Right lobe of liver (tissue), 6 donors: ENCODE data around the gene ACTN1. TPM values are rescaled to one million over a fixed set of nuclear protein-coding genes. Genes with fewer than 3 reads are reported as not detected.
"Not testable (repeated sequence)": the region's sequence is repeated elsewhere in the genome, so short reads cannot be mapped to it uniquely, and the experiment has no call there.

Experiments
- ATAC-seq, 4 donors: fragments of 200-7000 bp; cut with Tn5 transposase; one replicate each; pipeline ENCODE4 v1.9.1; 2020; ENCODE audit warnings: mild to moderate bottlenecking in 4 of 4, moderate library complexity in 4 of 4
- DNase-seq, 3 donors: peaks; one replicate each; pipeline ENCODE4 v3.0.0-alpha.2; 2020
- H3K27ac ChIP-seq, 3 donors: fragments of 200-600 bp; one replicate each; pipeline ENCODE4 v1.8.0; 2022
- H3K27me3 ChIP-seq, 2 donors: fragments of 200-600 bp; one replicate each; pipeline ENCODE4 v1.8.0; 2022
- H3K36me3 ChIP-seq, 4 donors: fragments of 200-600 bp; sonication (generic) in 1 of 4; one replicate each; pipeline versions ENCODE4 v1.5.1 to v1.8.0; 2017 to 2022; ENCODE audit warnings: control low read depth in 1 of 4
- H3K4me1 ChIP-seq, 4 donors: fragments of 200-600 bp; sonication (generic) in 1 of 4; one replicate each; pipeline versions ENCODE4 v1.5.1 to v1.8.0; 2017 to 2022; ENCODE audit warnings: control low read depth in 1 of 4
- H3K4me3 ChIP-seq, 3 donors: fragments of 200-600 bp; one replicate each; pipeline ENCODE4 v1.8.0; 2022
- H3K9me3 ChIP-seq, 4 donors: fragments of 200-600 bp; sonication (generic) in 1 of 4; one replicate each; pipeline versions ENCODE4 v1.5.1 to v1.8.0; 2017 to 2022; ENCODE audit warnings: control low read depth in 1 of 4
- POLR2A ChIP-seq: fragments of 450-650 bp; IDR thresholded peaks from one replicate; pipeline ENCODE4 v1.6.1; 2017; ENCODE audit warnings: antibody characterized with exemption, mild to moderate bottlenecking
- WGBS: methylation state at CpG from one replicate; pipeline ENCODE4 v1.1.6; 2018; ENCODE audit warnings: low coverage, low lambda C conversion rate; ENCODE audit not compliant: insufficient coverage; ENCODE audit errors: missing lambda C conversion rate; 5-methylcytosine and 5-hydroxymethylcytosine counted together
- intact Hi-C, 2 donors: fragments of 100-400 bp; cut with DNase I; formaldehyde crosslinking; loops; one replicate each; pipeline versions ENCODE4 v1.11.2 to v1.14.1; 2022
- total RNA-seq, 6 experiments: library from RNA; depleted of rRNA in 2 of 6; stranded (reverse); fragments of >200 nt in 2 of 6; fragmentation: NEBNext Ultra II Directional in 3 of 6; extraction: Animal tissue kit (Norgen Biotek cat#: 25700) in 3 of 6; gene quantifications; one replicate each; pipeline versions ENCODE4 v1.1.0 to v1.2.4, GENCODE V29; 2016 to 2023
- TF ChIP-seq, protein P1 (sequence below), 4 donors: fragments of 200-600 bp in 3 of 4; fragments of 450-650 bp in 1 of 4; IDR thresholded peaks; one replicate each; pipeline versions ENCODE4 v1.5.1 to v1.8.0; 2016 to 2022; ENCODE audit warnings: antibody characterized with exemption in 4 of 4, mild to moderate bottlenecking in 2 of 4
- donor health status: DM: no; HTN: yes; CAD: no.
- donor health status: DM: no; HTN: no; CAD: no.
- donor health status: DM: no; HTN: no; CAD: no.
- donor health status: DM: no; HTN: yes; CAD: no.
- donor health status: DM: no; HTN: yes; CAD: no.

ACTN1 gene
- total RNA-seq, 6 experiments from 2014 or later = 53.1 to 145 (median 100) TPM

DNA sequence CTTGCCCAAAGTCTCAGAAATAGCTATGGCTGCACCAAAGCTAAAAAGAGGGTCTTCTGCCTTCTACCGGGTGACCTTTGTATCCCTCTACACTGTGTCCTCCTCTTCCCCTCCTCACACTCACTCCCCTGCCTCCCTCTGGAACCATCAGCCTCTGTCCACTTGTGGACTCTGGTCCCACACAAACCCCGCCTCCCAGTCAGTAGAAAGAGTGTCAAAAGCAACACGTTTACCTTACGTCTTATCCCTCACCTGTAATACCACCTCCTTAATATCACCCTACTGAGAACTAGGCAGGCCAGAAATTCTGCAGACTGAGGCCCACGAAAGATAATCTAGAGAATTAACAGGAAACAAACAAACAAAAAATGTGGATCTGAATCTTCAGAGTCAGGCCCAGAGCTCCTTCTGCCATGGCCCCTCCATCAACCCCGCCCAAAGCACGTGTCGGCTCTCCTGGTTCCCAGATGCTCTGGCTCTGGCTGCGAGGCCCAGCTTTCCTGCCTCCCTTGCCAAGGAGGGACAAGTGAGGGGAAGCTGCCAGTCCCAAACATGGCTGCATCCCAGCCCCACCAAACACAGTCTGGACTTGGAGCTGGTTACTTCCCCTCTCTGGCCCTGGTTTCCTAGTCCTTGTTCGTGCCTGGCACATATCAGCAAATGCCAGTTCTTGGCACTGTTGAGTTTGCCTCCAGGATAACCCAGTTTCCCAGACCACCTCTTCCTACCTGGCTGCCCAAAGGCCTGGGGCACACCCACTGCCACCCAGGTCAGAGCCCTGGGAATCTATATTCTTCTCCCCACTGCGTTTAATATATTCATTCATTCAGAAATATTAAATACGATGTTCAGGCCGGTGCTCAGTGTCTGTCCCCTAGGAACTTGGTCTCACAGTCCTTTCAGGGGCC is 2.7 kb downstream of the ACTN1 start:
- ATAC-seq (peak in 3 of 4 donors; percentile 2 to 11 (median 3)), DNase-seq (peak in 2 of 3 donors; percentile 33 to 66)
- Histone ChIP-seq H3K4me1 (peaks cover 0 to 45% (median 15%) of the 10 kb centered on the region in 4 donors), H3K27me3 (no peaks in the 10 kb centered on the region), H3K4me3 (peak overlapping the region; percentile 84 to 98 (median 93)), H3K9me3 (no peaks in the 10 kb centered on the region), H3K36me3 (peaks cover 0 to 4% (median 0%) of the 10 kb centered on the region in 4 donors), H3K27ac (peak overlapping the region; percentile 97 to 99 (median 97))
- intact Hi-C loops = no loop called here
- 34% methylated on average over 13 of the region's 13 CpGs for WGBS
- TF ChIP-seq, protein P1, sequence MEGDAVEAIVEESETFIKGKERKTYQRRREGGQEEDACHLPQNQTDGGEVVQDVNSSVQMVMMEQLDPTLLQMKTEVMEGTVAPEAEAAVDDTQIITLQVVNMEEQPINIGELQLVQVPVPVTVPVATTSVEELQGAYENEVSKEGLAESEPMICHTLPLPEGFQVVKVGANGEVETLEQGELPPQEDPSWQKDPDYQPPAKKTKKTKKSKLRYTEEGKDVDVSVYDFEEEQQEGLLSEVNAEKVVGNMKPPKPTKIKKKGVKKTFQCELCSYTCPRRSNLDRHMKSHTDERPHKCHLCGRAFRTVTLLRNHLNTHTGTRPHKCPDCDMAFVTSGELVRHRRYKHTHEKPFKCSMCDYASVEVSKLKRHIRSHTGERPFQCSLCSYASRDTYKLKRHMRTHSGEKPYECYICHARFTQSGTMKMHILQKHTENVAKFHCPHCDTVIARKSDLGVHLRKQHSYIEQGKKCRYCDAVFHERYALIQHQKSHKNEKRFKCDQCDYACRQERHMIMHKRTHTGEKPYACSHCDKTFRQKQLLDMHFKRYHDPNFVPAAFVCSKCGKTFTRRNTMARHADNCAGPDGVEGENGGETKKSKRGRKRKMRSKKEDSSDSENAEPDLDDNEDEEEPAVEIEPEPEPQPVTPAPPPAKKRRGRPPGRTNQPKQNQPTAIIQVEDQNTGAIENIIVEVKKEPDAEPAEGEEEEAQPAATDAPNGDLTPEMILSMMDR (IDR thresholded peaks at IDR 0.05) = no peak
- no peak for TF ChIP-seq POLR2A

DNA sequence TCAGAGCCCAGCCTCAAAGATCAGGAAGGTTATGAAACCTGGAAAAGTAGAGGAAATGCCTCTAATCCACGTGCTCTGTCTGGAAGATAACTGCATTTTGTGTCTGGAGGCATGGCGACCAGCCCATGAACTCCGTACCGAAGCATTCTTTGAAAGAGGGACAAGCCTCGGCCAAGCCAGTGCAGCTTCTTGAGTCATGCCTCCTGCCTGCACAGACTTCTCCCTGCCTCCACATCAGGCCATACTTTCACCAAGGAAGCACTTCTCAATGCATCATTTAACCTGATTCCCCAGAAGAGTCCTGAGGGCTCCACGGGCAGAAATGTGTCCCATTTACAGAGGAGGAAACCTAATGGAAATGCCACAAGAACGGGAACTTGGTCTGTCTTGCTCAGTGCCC is 3.4 kb downstream of the ACTN1 start:
- ATAC-seq = no peak
- Histone ChIP-seq H3K4me3 (peak overlapping the region in 1 of 3 donors; percentile 18), H3K9me3 (no peaks in the 10 kb centered on the region), H3K36me3 (peaks cover 0 to 4% (median 0%) of the 10 kb centered on the region in 4 donors), H3K4me1 (peaks cover 0 to 48% (median 15%) of the 10 kb centered on the region in 4 donors), H3K27me3 (no peaks in the 10 kb centered on the region), H3K27ac (peak overlapping the region; percentile 18 to 99 (median 97))
- intact Hi-C loops = no loop called here
- DNase-seq = no peak
- WGBS = 29% methylated on average over 7 of the region's 7 CpGs
- TF ChIP-seq, protein P1 (IDR thresholded peaks at IDR 0.05) = no peak
- no peak for TF ChIP-seq POLR2A

DNA sequence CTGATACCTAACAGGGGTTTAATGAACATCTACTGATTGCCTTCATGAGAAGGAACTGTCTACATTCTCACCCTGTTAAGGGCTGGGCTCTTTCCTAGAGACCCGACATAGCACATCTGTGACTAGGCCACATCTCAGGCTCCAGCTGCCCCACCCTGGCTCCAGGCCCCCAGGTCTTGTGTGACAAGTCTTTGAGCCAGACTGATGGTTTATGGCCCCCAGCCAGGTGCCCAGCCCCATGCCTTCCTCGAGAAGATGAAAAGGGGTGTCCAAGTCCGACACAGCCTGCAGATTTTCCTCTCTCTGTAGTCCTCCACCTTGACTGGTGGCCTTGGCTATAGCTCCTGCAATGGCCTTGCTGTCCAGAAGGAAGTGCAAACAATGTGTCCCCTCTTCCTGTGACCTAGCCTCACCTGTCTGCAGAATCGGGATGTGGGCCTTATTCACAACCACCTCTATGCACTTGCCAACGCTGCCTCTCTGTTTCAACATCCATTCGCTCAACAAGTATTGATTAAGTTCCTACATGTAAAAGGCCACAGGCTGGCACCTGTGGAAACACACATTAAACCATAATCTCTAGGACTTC is 4.2 kb downstream of the ACTN1 start:
- Histone ChIP-seq H3K27me3 (no peaks in the 10 kb centered on the region), H3K4me3 (no peak overlapping the region), H3K36me3 (peaks cover 0 to 4% (median 0%) of the 10 kb centered on the region in 4 donors), H3K4me1 (peaks cover 0 to 55% (median 13%) of the 10 kb centered on the region in 4 donors), H3K9me3 (no peaks in the 10 kb centered on the region), H3K27ac (peak overlapping the region in 2 of 3 donors; percentile 18 to 97)
- intact Hi-C loops = no loop called here
- DNase-seq (no peak), ATAC-seq (no peak)
- WGBS = 49% methylated on average over 4 of the region's 6 CpGs
- TF ChIP-seq POLR2A = no peak
- TF ChIP-seq, protein P1 (IDR thresholded peaks at IDR 0.05) = no peak

DNA sequence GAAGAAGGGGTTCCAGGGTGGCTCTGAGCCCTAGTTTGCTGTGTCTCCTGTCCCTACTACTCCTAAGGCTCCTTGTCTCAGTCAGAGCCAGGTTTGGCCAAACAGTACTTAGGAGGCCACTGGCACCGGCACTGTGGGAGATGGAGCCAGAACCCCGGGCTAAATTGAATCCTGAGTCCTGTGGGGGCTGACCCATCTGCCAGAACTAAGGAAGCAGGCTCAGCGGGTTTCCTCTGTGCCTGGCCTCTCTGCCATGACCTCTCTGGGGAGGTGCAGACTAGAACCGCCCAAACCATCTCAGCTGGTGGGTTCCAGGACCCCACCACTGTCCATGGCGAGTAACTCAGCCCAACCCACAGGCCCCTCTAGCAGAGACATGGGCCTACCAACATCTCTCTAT is 5.5 kb downstream of the ACTN1 start:
- Histone ChIP-seq H3K4me1 (peaks cover 0 to 58% (median 13%) of the 10 kb centered on the region in 4 donors), H3K27ac (peak overlapping the region in 1 of 3 donors; percentile 13), H3K9me3 (no peaks in the 10 kb centered on the region), H3K4me3 (no peak overlapping the region), H3K27me3 (no peaks in the 10 kb centered on the region), H3K36me3 (peaks cover 0 to 4% (median 0%) of the 10 kb centered on the region in 4 donors)
- no peak for TF ChIP-seq POLR2A
- TF ChIP-seq, protein P1 (IDR thresholded peaks at IDR 0.05) = no peak
- intact Hi-C loops = no loop called here
- ATAC-seq (no peak), DNase-seq (no peak)
- WGBS = no CpG with 5 or more reads among the region's 5 CpGs

DNA sequence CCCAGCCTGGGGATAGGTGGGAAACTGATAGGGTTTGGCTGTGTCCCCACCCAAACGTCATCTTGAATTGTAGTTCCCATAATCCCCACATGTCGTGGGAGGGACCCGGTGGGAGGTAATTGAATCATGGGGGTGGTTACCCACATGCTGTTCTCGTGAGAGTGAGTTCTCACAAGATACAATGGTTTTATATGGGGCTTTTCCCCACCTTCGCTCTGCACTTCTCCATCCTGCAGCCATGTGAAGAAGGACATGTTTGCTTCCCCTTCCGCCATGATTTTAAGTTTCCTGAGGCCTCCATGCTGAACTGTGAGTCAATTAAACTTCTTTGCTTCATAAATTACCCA is 5.9 kb downstream of the ACTN1 start:
- intact Hi-C loops, DNase-seq, H3K9me3 ChIP-seq, H3K4me3 ChIP-seq, H3K27me3 ChIP-seq, H3K36me3 ChIP-seq, ATAC-seq: not testable (repeated sequence)
- peaks cover 0 to 62% (median 13%) of the 10 kb centered on the region in 4 donors for H3K4me1 ChIP-seq
- WGBS = 95% methylated on average over 6 of the region's 6 CpGs
- peak overlapping the region in 1 of 3 donors; percentile 29 for H3K27ac ChIP-seq
